ENCODE measurements around the gene MPHOSPH6. TPM values are rescaled to one million over a fixed set of nuclear protein-coding genes. Genes with fewer than 3 reads are reported as not detected.
"Not testable (repeated sequence)": the region's sequence is repeated elsewhere in the genome, so short reads cannot be mapped to it uniquely, and the experiment has no call there.

The MPHOSPH6 gene
- polyA plus RNA-seq, 1 experiment = 3.9 TPM

DNA sequence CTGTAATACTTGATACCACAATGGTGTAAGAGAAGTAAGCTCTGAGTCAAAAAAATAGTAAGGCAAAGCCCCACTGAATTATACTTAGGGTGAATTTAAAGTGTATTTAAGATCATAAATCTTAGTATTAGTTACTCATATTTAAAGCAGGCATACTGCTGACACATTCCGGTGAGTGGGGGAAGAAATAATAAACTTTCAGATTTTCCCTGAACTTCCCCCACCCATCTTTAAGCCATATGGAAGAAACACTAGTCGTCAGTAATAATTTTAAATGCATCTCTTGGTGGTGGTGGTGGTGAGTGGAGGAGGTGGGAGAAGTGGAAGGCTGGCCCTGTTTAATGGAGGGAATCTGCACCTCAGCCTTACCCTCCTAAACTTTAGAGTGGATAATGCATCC is 20.5 kb downstream of the MPHOSPH6 start:
- CTCF ChIA-PET = interaction anchor here (0.6 kb wide), 1 partner anchor 104 kb away, joined by 3 read pairs; no protein-coding TSS in a partner anchor
- H3K4me3 ChIP-seq (ENCODE audit: low read depth, low read length) = no peak overlapping the region
- H3K27me3 ChIP-seq (ENCODE audit: control insufficient read depth, insufficient read depth, low read length) = no peaks in the 10 kb centered on the region
- H3K36me3 ChIP-seq (ENCODE audit: control insufficient read depth, insufficient read depth, low read length) = peaks cover 7% of the 10 kb centered on the region
- POLR2A ChIA-PET = no interaction called here
- no peak for TF ChIP-seq CTCF (IDR thresholded peaks at IDR 0.05; ENCODE audit: insufficient read depth, low read depth, low read length)
- no peak for DNase-seq (ENCODE audit: low read depth)

DNA sequence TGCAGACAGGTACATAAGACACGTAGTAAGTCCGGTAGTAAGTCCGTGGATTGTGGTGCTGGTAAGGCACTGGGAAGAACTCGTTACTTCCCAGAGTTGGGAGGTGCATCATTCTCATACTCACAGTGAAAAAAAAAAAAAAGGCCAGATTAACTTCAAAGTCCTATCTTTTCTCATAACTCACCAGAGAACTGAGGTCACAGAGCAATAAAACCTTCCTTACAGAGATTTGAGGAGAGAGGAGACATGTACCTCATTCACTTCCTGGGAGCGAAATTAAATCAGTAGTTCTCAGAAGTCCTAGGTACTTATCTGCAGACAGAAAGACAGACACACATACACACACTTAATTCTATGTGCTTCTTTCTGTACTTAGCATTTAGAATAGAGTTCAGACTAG is 22.5 kb downstream of the MPHOSPH6 start:
- CTCF ChIA-PET = no interaction called here
- no peak for DNase-seq (ENCODE audit: low read depth)
- Histone ChIP-seq H3K27me3 (ENCODE audit: control insufficient read depth, insufficient read depth, low read length) (no peaks in the 10 kb centered on the region), H3K36me3 (ENCODE audit: control insufficient read depth, insufficient read depth, low read length) (peaks cover 7% of the 10 kb centered on the region), H3K4me3 (ENCODE audit: low read depth, low read length) (no peak overlapping the region)
- TF ChIP-seq CTCF (IDR thresholded peaks at IDR 0.05; ENCODE audit: insufficient read depth, low read depth, low read length) = no peak
- POLR2A ChIA-PET = no interaction called here

- no peaks in the 10 kb centered on the region for H3K27me3 ChIP-seq (ENCODE audit: control insufficient read depth, insufficient read depth, low read length)
- no peak for TF ChIP-seq CTCF (IDR thresholded peaks at IDR 0.05; ENCODE audit: insufficient read depth, low read depth, low read length)
- H3K4me3 ChIP-seq (ENCODE audit: low read depth, low read length) = no peak overlapping the region
- DNase-seq (ENCODE audit: low read depth) = no peak
- ChIA-PET POLR2A (no interaction called here), CTCF (no interaction called here)
- peaks cover 7% of the 10 kb centered on the region for H3K36me3 ChIP-seq (ENCODE audit: control insufficient read depth, insufficient read depth, low read length)
These were observed 23.1 kb downstream of the MPHOSPH6 start for GRCh38 chr16:82146957-82147356.

DNA sequence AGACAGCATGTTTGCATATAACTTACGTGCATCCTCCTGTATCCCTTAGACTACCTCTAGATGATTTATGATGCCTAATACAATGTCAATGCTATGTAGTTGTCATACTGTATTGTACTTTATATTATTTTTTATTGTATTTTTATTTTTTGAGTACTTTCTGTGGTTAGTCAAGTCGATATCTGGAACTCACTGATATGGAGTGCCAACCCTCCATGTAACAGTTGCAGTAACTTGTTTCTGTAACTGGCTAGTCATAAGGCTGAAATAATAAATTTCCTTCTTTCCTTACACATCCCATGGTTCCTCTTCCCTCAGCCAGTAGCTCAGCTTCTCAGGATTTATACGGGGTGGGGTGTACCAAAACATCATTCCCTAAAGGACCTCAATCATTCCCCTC is 23.5 kb downstream of the MPHOSPH6 start:
- no peak for DNase-seq (ENCODE audit: low read depth)
- ChIA-PET CTCF (no interaction called here), POLR2A (no interaction called here)
- TF ChIP-seq CTCF (IDR thresholded peaks at IDR 0.05; ENCODE audit: insufficient read depth, low read depth, low read length) = no peak
- peaks cover 7% of the 10 kb centered on the region for H3K36me3 ChIP-seq (ENCODE audit: control insufficient read depth, insufficient read depth, low read length)
- no peak overlapping the region for H3K4me3 ChIP-seq (ENCODE audit: low read depth, low read length)
- H3K27me3 ChIP-seq (ENCODE audit: control insufficient read depth, insufficient read depth, low read length) = no peaks in the 10 kb centered on the region

- DNase-seq (ENCODE audit: low read depth); H3K36me3 ChIP-seq (ENCODE audit: control insufficient read depth, insufficient read depth, low read length); POLR2A ChIA-PET; H3K27me3 ChIP-seq (ENCODE audit: control insufficient read depth, insufficient read depth, low read length); H3K4me3 ChIP-seq (ENCODE audit: low read depth, low read length): not testable (repeated sequence)
- CTCF ChIA-PET = interaction anchor here (0.9 kb wide), 1 partner anchor 196 kb away, joined by 3 read pairs; no protein-coding TSS in a partner anchor
These were observed 30.8 kb downstream of the MPHOSPH6 start for GRCh38 chr16:82139286-82139571.

DNA sequence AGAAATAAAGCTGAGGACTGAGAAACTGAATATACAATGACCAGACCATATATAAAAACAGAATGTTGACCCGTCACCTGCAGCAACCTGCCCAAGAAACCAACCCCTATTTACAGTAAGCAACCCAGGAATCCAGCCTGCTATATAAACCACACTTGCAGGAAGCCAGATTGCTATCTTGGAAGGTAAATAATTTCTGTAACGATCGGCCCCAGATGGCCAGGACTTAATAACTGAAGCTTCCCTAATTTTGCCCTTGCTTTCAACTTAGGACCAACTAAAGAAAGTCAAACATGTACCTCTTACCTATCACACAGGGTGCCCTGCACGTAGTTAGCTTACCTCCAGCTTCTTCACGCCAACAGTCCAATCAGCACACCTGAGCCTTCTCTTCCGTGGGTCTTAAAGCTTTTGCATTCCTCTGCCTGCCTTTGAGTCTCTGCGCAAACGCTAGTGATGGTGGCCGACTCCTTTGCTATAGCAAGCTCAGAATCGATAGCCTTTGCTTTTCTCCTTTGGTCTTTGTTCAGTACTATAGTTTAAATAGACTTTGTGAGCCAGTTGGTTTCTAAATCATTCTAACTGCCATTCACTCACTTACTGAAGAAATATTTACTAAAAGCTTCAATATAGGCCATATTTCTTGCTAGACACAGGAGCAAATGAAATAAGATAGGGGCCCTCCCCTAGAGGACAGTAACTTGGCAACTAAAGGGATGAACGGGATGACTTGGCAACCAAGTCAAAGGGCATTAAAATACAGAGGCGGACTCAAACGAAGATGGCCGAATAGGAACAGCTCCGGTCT is 31.3 kb downstream of the MPHOSPH6 start:
- H3K27me3 ChIP-seq (ENCODE audit: control insufficient read depth, insufficient read depth, low read length) = no peaks in the 10 kb centered on the region
- ChIA-PET CTCF (interaction anchor here (0.9 kb wide), 1 partner anchor 195 kb away, joined by 3 read pairs; no protein-coding TSS in a partner anchor), POLR2A (no interaction called here)
- H3K4me3 ChIP-seq (ENCODE audit: low read depth, low read length) = no peak overlapping the region
- TF ChIP-seq CTCF (IDR thresholded peaks at IDR 0.05; ENCODE audit: insufficient read depth, low read depth, low read length) = no peak
- DNase-seq (ENCODE audit: low read depth) = no peak
- H3K36me3 ChIP-seq (ENCODE audit: control insufficient read depth, insufficient read depth, low read length) = no peaks in the 10 kb centered on the region
